ENCODE results near the gene P2RY2. TPM values are rescaled to one million over a fixed set of nuclear protein-coding genes. Genes with fewer than 3 reads are reported as not detected.

The P2RY2 gene
- polyA plus RNA-seq, 1 donor from 2014 or later = not detected

DNA sequence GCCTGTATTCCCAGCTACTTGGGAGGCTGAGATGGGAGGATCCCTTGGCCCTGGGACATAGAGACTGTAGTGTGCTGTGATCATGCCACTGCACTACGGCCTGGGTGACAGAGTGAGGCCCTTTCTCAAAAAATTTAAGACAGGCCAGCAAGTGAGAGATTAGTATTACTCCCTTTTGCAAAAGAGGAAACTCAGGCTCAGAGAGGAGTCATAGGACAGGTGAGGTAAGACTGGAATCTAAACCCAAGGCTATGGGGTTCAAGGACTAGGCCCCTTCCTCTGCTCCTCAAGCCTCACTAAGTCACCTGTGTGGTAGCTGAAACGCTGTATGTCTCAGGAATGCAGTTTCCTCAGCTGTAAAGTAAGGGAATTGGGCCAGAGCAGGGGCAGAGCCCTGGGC is 1.6 kb upstream of the P2RY2 start:
- H3K9ac ChIP-seq (ENCODE audit: low read length) = no peak overlapping the region
- no peak for TF ChIP-seq POLR2AphosphoS5 (IDR thresholded peaks at IDR 0.05)
- TF ChIP-seq RAD21 (conservative IDR thresholded peaks at IDR 0.05) = no peak
- TF ChIP-seq, protein P1, sequence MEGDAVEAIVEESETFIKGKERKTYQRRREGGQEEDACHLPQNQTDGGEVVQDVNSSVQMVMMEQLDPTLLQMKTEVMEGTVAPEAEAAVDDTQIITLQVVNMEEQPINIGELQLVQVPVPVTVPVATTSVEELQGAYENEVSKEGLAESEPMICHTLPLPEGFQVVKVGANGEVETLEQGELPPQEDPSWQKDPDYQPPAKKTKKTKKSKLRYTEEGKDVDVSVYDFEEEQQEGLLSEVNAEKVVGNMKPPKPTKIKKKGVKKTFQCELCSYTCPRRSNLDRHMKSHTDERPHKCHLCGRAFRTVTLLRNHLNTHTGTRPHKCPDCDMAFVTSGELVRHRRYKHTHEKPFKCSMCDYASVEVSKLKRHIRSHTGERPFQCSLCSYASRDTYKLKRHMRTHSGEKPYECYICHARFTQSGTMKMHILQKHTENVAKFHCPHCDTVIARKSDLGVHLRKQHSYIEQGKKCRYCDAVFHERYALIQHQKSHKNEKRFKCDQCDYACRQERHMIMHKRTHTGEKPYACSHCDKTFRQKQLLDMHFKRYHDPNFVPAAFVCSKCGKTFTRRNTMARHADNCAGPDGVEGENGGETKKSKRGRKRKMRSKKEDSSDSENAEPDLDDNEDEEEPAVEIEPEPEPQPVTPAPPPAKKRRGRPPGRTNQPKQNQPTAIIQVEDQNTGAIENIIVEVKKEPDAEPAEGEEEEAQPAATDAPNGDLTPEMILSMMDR (IDR thresholded peaks at IDR 0.05; ENCODE audit: poor library complexity, severe bottlenecking) = no peak
- no peak for TF ChIP-seq EZH2 (IDR thresholded peaks at IDR 0.05; ENCODE audit: borderline replicate concordance, insufficient read depth, low read length, poor library complexity, severe bottlenecking)
- TF ChIP-seq SMC3 (conservative IDR thresholded peaks at IDR 0.05; ENCODE audit: poor library complexity) = no peak
- TF ChIP-seq, protein P2, sequence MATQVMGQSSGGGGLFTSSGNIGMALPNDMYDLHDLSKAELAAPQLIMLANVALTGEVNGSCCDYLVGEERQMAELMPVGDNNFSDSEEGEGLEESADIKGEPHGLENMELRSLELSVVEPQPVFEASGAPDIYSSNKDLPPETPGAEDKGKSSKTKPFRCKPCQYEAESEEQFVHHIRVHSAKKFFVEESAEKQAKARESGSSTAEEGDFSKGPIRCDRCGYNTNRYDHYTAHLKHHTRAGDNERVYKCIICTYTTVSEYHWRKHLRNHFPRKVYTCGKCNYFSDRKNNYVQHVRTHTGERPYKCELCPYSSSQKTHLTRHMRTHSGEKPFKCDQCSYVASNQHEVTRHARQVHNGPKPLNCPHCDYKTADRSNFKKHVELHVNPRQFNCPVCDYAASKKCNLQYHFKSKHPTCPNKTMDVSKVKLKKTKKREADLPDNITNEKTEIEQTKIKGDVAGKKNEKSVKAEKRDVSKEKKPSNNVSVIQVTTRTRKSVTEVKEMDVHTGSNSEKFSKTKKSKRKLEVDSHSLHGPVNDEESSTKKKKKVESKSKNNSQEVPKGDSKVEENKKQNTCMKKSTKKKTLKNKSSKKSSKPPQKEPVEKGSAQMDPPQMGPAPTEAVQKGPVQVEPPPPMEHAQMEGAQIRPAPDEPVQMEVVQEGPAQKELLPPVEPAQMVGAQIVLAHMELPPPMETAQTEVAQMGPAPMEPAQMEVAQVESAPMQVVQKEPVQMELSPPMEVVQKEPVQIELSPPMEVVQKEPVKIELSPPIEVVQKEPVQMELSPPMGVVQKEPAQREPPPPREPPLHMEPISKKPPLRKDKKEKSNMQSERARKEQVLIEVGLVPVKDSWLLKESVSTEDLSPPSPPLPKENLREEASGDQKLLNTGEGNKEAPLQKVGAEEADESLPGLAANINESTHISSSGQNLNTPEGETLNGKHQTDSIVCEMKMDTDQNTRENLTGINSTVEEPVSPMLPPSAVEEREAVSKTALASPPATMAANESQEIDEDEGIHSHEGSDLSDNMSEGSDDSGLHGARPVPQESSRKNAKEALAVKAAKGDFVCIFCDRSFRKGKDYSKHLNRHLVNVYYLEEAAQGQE (IDR thresholded peaks at IDR 0.05; ENCODE audit: borderline replicate concordance) = no peak
- no peak for TF ChIP-seq EP300 (conservative IDR thresholded peaks at IDR 0.05; ENCODE audit: poor library complexity, severe bottlenecking)
- TF ChIP-seq TAF1 (IDR thresholded peaks at IDR 0.05; ENCODE audit: low read depth) = no peak
- TF ChIP-seq MXI1 (conservative IDR thresholded peaks at IDR 0.05; ENCODE audit: poor library complexity, severe bottlenecking) = no peak
- H3K4me3 ChIP-seq (ENCODE audit: low read length) = no peak overlapping the region
- H3K9me3 ChIP-seq (ENCODE audit: low read length) = no peaks in the 10 kb centered on the region
- no peaks in the 10 kb centered on the region for H3F3A ChIP-seq (ENCODE audit: insufficient read depth, low read length, poor library complexity, severe bottlenecking)
- no peak overlapping the region for H3K4me2 ChIP-seq (ENCODE audit: low read length)
- no peaks in the 10 kb centered on the region for H3K36me3 ChIP-seq (ENCODE audit: insufficient read depth, low read length)
- H3K27me3 ChIP-seq (ENCODE audit: insufficient read depth, low read depth, low read length) = peaks cover 27% of the 10 kb centered on the region
- H3K27ac ChIP-seq (ENCODE audit: low read length) = no peak overlapping the region
- no peaks in the 10 kb centered on the region for H3K79me2 ChIP-seq (replicated peaks; ENCODE audit: insufficient read depth, low read length)
- no peak overlapping the region for H2AFZ ChIP-seq (ENCODE audit: low read depth, low read length)
- H4K20me1 ChIP-seq (ENCODE audit: insufficient read depth) = no peaks in the 10 kb centered on the region
- no peaks in the 10 kb centered on the region for H3K9me2 ChIP-seq (ENCODE audit: insufficient read depth, low read length)

DNA sequence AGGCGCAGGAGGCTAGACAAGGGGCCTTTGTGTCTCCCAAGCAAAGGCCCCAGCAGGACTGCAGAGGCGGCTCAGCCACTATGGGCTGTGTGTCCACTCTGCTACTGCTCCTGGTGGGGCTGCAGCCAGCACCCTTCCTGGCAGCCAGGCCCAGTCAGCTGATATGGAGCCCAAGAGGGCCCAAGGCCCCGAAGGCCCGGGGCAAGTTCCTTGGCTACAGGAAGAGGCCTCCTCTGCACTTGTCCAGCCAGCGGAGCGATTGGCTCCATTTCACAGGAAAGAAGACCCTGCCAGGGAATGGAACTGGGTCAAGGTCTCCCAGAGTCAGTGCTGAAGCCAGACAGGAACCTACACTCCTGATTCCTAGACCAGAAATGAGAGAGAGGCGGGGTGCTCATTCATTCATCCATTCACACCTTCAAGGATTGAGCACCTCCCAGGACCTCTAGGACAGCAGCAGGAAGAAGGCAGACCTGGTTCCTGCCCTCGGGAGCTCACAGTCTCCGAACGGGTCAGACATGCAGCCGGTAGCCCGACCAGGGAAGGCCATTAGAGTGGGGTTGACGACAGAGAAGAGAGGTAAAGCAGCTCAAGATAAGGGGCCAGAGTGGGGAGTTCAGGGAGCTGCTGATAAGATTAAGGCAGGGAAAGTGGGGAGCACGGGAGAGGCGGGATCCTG is 811 bp upstream of the P2RY2 start:
- no peak overlapping the region for H2AFZ ChIP-seq (ENCODE audit: low read depth, low read length)
- H3K9me2 ChIP-seq (ENCODE audit: insufficient read depth, low read length) = no peaks in the 10 kb centered on the region
- no peaks in the 10 kb centered on the region for H3F3A ChIP-seq (ENCODE audit: insufficient read depth, low read length, poor library complexity, severe bottlenecking)
- no peaks in the 10 kb centered on the region for H3K79me2 ChIP-seq (replicated peaks; ENCODE audit: insufficient read depth, low read length)
- TF ChIP-seq, protein P2 (IDR thresholded peaks at IDR 0.05; ENCODE audit: borderline replicate concordance) = no peak
- H3K9ac ChIP-seq (ENCODE audit: low read length) = no peak overlapping the region
- no peak overlapping the region for H3K4me2 ChIP-seq (ENCODE audit: low read length)
- no peaks in the 10 kb centered on the region for H3K36me3 ChIP-seq (ENCODE audit: insufficient read depth, low read length)
- H4K20me1 ChIP-seq (ENCODE audit: insufficient read depth) = no peaks in the 10 kb centered on the region
- H3K4me3 ChIP-seq (ENCODE audit: low read length) = no peak overlapping the region
- no peak overlapping the region for H3K27ac ChIP-seq (ENCODE audit: low read length)
- no peaks in the 10 kb centered on the region for H3K9me3 ChIP-seq (ENCODE audit: low read length)
- H3K27me3 ChIP-seq (ENCODE audit: insufficient read depth, low read depth, low read length) = peaks cover 27% of the 10 kb centered on the region
